Measurements from ENCODE around the gene KCNIP1.
A peak's percentile ranks its signal among the peaks of the same experiment; 100 is the strongest.

Gene KCNIP1

GRCh38 chr5:170756691-170757090 lies 252.9 kb downstream of the KCNIP1 start:
- H3K9ac ChIP-seq (ENCODE audit: low read length): no peak overlapping the region
- no peaks in the 10 kb centered on the region for H3K79me1 ChIP-seq (ENCODE audit: low read length)
- no peak overlapping the region for H2AK5ac ChIP-seq (ENCODE audit: low read length)
- H3K18ac ChIP-seq (ENCODE audit: low read length): no peak overlapping the region
- no peak overlapping the region for H3K4me3 ChIP-seq (ENCODE audit: low read length)
- H2BK15ac ChIP-seq (replicated peaks; ENCODE audit: low read depth): no peak overlapping the region
- H3K4me2 ChIP-seq (ENCODE audit: low read length): no peak overlapping the region
- no peaks in the 10 kb centered on the region for H3K79me2 ChIP-seq (ENCODE audit: control insufficient read depth, insufficient read depth, low read length)
- H3K56ac ChIP-seq (ENCODE audit: low read length): no peak overlapping the region
- H3K27me3 ChIP-seq (ENCODE audit: insufficient read depth, low read length, poor library complexity): no peaks in the 10 kb centered on the region
- H3K36me3 ChIP-seq (ENCODE audit: control insufficient read depth, insufficient read depth, low read length): peaks cover 5% of the 10 kb centered on the region
- no CpG with 5 or more reads among the region's 8 CpGs for WGBS (ENCODE audit: extremely low coverage, insufficient coverage, low lambda C conversion rate)
- peaks cover 17% of the 10 kb centered on the region for H3K4me1 ChIP-seq (ENCODE audit: control insufficient read depth, low read depth, low read length)
- DNase-seq: no peak
- H3K4ac ChIP-seq (ENCODE audit: low read depth, low read length): no peak overlapping the region
- H3K23ac ChIP-seq (ENCODE audit: low read length): no peak overlapping the region
- H2BK120ac ChIP-seq (ENCODE audit: low read depth, low read length): no peak overlapping the region
- H4K8ac ChIP-seq (ENCODE audit: low read depth, low read length): no peak overlapping the region
- no peak overlapping the region for H2BK5ac ChIP-seq (ENCODE audit: low read length)
- H4K5ac ChIP-seq (ENCODE audit: low read length): no peak overlapping the region
- no peak overlapping the region for H3K27ac ChIP-seq (ENCODE audit: low read depth, low read length)

GRCh38 chr5:170757182-170757601 lies 253.4 kb downstream of the KCNIP1 start:
- no peaks in the 10 kb centered on the region for H3K27me3 ChIP-seq (ENCODE audit: insufficient read depth, low read length, poor library complexity)
- peak; percentile 51 for DNase-seq
- no peak overlapping the region for H2AK5ac ChIP-seq (ENCODE audit: low read length)
- no peak overlapping the region for H2BK15ac ChIP-seq (replicated peaks; ENCODE audit: low read depth)
- H4K5ac ChIP-seq (ENCODE audit: low read length): no peak overlapping the region
- H3K79me1 ChIP-seq (ENCODE audit: low read length): no peaks in the 10 kb centered on the region
- H2BK120ac ChIP-seq (ENCODE audit: low read depth, low read length): no peak overlapping the region
- H3K36me3 ChIP-seq (ENCODE audit: control insufficient read depth, insufficient read depth, low read length): peaks cover 5% of the 10 kb centered on the region
- no peak overlapping the region for H3K18ac ChIP-seq (ENCODE audit: low read length)
- peaks cover 19% of the 10 kb centered on the region for H3K4me1 ChIP-seq (ENCODE audit: control insufficient read depth, low read depth, low read length)
- H3K4ac ChIP-seq (ENCODE audit: low read depth, low read length): no peak overlapping the region
- no peak overlapping the region for H3K4me2 ChIP-seq (ENCODE audit: low read length)
- H2BK5ac ChIP-seq (ENCODE audit: low read length): no peak overlapping the region
- H4K8ac ChIP-seq (ENCODE audit: low read depth, low read length): no peak overlapping the region
- WGBS (ENCODE audit: extremely low coverage, insufficient coverage, low lambda C conversion rate): no CpG with 5 or more reads among the region's 4 CpGs
- H3K79me2 ChIP-seq (ENCODE audit: control insufficient read depth, insufficient read depth, low read length): no peaks in the 10 kb centered on the region
- H3K4me3 ChIP-seq (ENCODE audit: low read length): no peak overlapping the region
- no peak overlapping the region for H3K56ac ChIP-seq (ENCODE audit: low read length)
- H3K27ac ChIP-seq (ENCODE audit: low read depth, low read length): no peak overlapping the region
- no peak overlapping the region for H3K23ac ChIP-seq (ENCODE audit: low read length)
- no peak overlapping the region for H3K9ac ChIP-seq (ENCODE audit: low read length)

DNA sequence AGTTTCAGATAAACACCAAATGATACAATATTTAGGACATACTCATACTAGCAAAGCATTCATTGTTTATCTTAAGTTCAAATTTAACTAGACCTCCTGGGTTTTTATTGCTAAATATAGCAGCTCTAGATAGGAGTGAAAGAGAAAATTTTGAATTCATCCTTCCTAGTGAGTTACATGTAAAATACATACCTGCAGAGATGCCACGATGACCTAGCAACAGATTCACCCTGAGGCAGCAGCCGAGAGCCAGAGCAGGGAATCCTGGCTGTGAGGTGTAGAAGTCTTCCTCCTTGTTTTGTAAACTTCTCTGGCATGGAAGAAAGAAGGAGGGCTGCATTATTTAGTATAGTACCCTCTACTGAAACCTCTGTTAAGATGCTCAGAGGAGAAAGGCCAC lies 253.8 kb downstream of the KCNIP1 start:
- H3K9ac ChIP-seq (ENCODE audit: low read length): no peak overlapping the region
- no peak overlapping the region for H2BK120ac ChIP-seq (ENCODE audit: low read depth, low read length)
- H3K18ac ChIP-seq (ENCODE audit: low read length): no peak overlapping the region
- H3K56ac ChIP-seq (ENCODE audit: low read length): no peak overlapping the region
- H4K8ac ChIP-seq (ENCODE audit: low read depth, low read length): peak overlapping the region; percentile 28
- H3K4me3 ChIP-seq (ENCODE audit: low read length): no peak overlapping the region
- no peaks in the 10 kb centered on the region for H3K27me3 ChIP-seq (ENCODE audit: insufficient read depth, low read length, poor library complexity)
- H3K79me2 ChIP-seq (ENCODE audit: control insufficient read depth, insufficient read depth, low read length): no peaks in the 10 kb centered on the region
- H2AK5ac ChIP-seq (ENCODE audit: low read length): no peak overlapping the region
- H3K23ac ChIP-seq (ENCODE audit: low read length): no peak overlapping the region
- no peak overlapping the region for H2BK5ac ChIP-seq (ENCODE audit: low read length)
- H3K79me1 ChIP-seq (ENCODE audit: low read length): no peaks in the 10 kb centered on the region
- H3K27ac ChIP-seq (ENCODE audit: low read depth, low read length): peak overlapping the region; percentile 16
- no peak for DNase-seq
- H2BK15ac ChIP-seq (replicated peaks; ENCODE audit: low read depth): no peak overlapping the region
- no CpG with 5 or more reads among the region's 2 CpGs for WGBS (ENCODE audit: extremely low coverage, insufficient coverage, low lambda C conversion rate)
- no peak overlapping the region for H4K5ac ChIP-seq (ENCODE audit: low read length)
- no peak overlapping the region for H3K4me2 ChIP-seq (ENCODE audit: low read length)
- H3K4ac ChIP-seq (ENCODE audit: low read depth, low read length): no peak overlapping the region
- H3K36me3 ChIP-seq (ENCODE audit: control insufficient read depth, insufficient read depth, low read length): peaks cover 5% of the 10 kb centered on the region
- H3K4me1 ChIP-seq (ENCODE audit: control insufficient read depth, low read depth, low read length): peaks cover 19% of the 10 kb centered on the region

DNA sequence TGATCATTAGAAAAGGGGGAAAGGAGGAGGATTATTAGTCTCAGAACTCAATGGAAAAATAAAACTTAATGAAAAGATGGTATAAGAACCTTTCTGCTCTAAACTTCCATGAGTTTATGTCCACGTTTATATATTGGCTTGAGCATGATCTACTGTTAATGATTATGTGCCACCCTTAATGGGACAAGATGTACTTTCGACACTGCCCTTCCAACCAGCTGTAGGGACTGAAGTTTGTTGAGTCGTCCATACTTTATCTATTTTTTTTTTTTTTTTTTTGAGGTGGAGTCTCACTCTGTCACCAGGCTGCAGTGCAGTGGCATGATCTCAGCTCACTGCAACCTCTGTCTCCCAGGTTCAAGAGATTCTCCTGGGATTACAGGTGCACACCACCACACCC lies 254.7 kb downstream of the KCNIP1 start:
- H4K5ac ChIP-seq (ENCODE audit: low read length): no peak overlapping the region
- no peak overlapping the region for H2BK120ac ChIP-seq (ENCODE audit: low read depth, low read length)
- H3K18ac ChIP-seq (ENCODE audit: low read length): no peak overlapping the region
- H3K4me2 ChIP-seq (ENCODE audit: low read length): no peak overlapping the region
- no peaks in the 10 kb centered on the region for H3K27me3 ChIP-seq (ENCODE audit: insufficient read depth, low read length, poor library complexity)
- no peak overlapping the region for H3K27ac ChIP-seq (ENCODE audit: low read depth, low read length)
- H3K4me3 ChIP-seq (ENCODE audit: low read length): no peak overlapping the region
- DNase-seq: no peak
- no peak overlapping the region for H2BK5ac ChIP-seq (ENCODE audit: low read length)
- peaks cover 5% of the 10 kb centered on the region for H3K36me3 ChIP-seq (ENCODE audit: control insufficient read depth, insufficient read depth, low read length)
- no peak overlapping the region for H3K56ac ChIP-seq (ENCODE audit: low read length)
- WGBS (ENCODE audit: extremely low coverage, insufficient coverage, low lambda C conversion rate): no CpG with 5 or more reads among the region's 3 CpGs
- H3K79me1 ChIP-seq (ENCODE audit: low read length): no peaks in the 10 kb centered on the region
- no peak overlapping the region for H2BK15ac ChIP-seq (replicated peaks; ENCODE audit: low read depth)
- no peak overlapping the region for H3K23ac ChIP-seq (ENCODE audit: low read length)
- no peaks in the 10 kb centered on the region for H3K79me2 ChIP-seq (ENCODE audit: control insufficient read depth, insufficient read depth, low read length)
- H4K8ac ChIP-seq (ENCODE audit: low read depth, low read length): no peak overlapping the region
- no peak overlapping the region for H3K4ac ChIP-seq (ENCODE audit: low read depth, low read length)
- H2AK5ac ChIP-seq (ENCODE audit: low read length): no peak overlapping the region
- no peak overlapping the region for H3K9ac ChIP-seq (ENCODE audit: low read length)
- peaks cover 19% of the 10 kb centered on the region for H3K4me1 ChIP-seq (ENCODE audit: control insufficient read depth, low read depth, low read length)

- Histone ChIP-seq H3K36me3 (ENCODE audit: control insufficient read depth, insufficient read depth, low read length) (peaks cover 5% of the 10 kb centered on the region), H3K56ac (ENCODE audit: low read length) (peak overlapping the region; percentile 56), H3K18ac (ENCODE audit: low read length) (no peak overlapping the region), H3K79me1 (ENCODE audit: low read length) (no peaks in the 10 kb centered on the region), H3K4ac (ENCODE audit: low read depth, low read length) (no peak overlapping the region), H2BK15ac (replicated peaks; ENCODE audit: low read depth) (no peak overlapping the region), H3K4me2 (ENCODE audit: low read length) (no peak overlapping the region), H4K8ac (ENCODE audit: low read depth, low read length) (no peak overlapping the region), H2AK5ac (ENCODE audit: low read length) (no peak overlapping the region), H2BK120ac (ENCODE audit: low read depth, low read length) (no peak overlapping the region), H3K23ac (ENCODE audit: low read length) (no peak overlapping the region), H3K27me3 (ENCODE audit: insufficient read depth, low read length, poor library complexity) (no peaks in the 10 kb centered on the region), H3K4me1 (ENCODE audit: control insufficient read depth, low read depth, low read length) (peaks cover 19% of the 10 kb centered on the region), H3K27ac (ENCODE audit: low read depth, low read length) (no peak overlapping the region), H4K5ac (ENCODE audit: low read length) (no peak overlapping the region), H3K79me2 (ENCODE audit: control insufficient read depth, insufficient read depth, low read length) (no peaks in the 10 kb centered on the region), H3K4me3 (ENCODE audit: low read length) (no peak overlapping the region), H3K9ac (ENCODE audit: low read length) (no peak overlapping the region), H2BK5ac (ENCODE audit: low read length) (peak overlapping the region; percentile 25)
- WGBS (ENCODE audit: extremely low coverage, insufficient coverage, low lambda C conversion rate): no CpG with 5 or more reads among the region's 9 CpGs
- no peak for DNase-seq
Observed at GRCh38 chr5:170760113-170760512, 256.3 kb downstream of the KCNIP1 start.

DNA sequence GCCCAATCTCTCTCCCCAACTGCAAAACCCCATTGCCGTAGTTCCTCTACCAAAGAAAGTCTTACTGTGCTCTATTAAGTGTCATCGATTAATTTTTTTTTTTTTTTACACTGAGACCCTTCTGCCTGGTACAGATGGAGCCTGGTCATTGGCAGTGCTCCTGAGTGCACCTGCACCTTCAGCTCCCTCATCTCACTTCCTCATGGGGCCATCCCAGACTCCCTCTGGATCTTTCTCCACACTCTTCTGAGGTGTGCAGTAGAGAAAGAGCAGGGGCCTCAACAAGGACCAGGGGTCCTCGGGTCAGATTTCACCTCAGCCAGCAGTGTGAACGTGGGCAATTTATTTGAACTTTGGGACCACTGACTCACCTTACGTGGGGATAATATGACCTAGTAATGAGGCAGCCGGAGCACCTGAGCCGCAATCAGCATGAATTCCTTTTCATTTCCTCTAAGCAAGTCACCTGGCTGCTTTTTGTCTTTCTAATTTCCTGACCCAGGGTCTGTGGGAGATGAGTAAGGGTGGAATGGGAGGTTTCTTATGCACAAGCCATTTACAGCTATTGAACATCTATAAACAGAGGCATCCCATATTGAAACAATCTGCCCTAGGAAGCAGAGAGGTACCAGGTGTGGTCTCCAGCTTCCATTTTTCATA lies 257.4 kb downstream of the KCNIP1 start:
- H3K56ac ChIP-seq (ENCODE audit: low read length): peak overlapping the region; percentile 76
- peak overlapping the region; percentile 78 for H3K18ac ChIP-seq (ENCODE audit: low read length)
- peak overlapping the region; percentile 63 for H2BK5ac ChIP-seq (ENCODE audit: low read length)
- H2BK120ac ChIP-seq (ENCODE audit: low read depth, low read length): no peak overlapping the region
- H3K9ac ChIP-seq (ENCODE audit: low read length): peak overlapping the region; percentile 10
- no peak overlapping the region for H4K5ac ChIP-seq (ENCODE audit: low read length)
- no peak overlapping the region for H4K8ac ChIP-seq (ENCODE audit: low read depth, low read length)
- H2AK5ac ChIP-seq (ENCODE audit: low read length): no peak overlapping the region
- H3K27me3 ChIP-seq (ENCODE audit: insufficient read depth, low read length, poor library complexity): no peaks in the 10 kb centered on the region
- H2BK15ac ChIP-seq (replicated peaks; ENCODE audit: low read depth): no peak overlapping the region
- no CpG with 5 or more reads among the region's 7 CpGs for WGBS (ENCODE audit: extremely low coverage, insufficient coverage, low lambda C conversion rate)
- H3K23ac ChIP-seq (ENCODE audit: low read length): peak overlapping the region; percentile 45
- H3K4ac ChIP-seq (ENCODE audit: low read depth, low read length): peak overlapping the region; percentile 71
- no peak overlapping the region for H3K4me3 ChIP-seq (ENCODE audit: low read length)
- H3K4me1 ChIP-seq (ENCODE audit: control insufficient read depth, low read depth, low read length): peaks cover 19% of the 10 kb centered on the region
- H3K4me2 ChIP-seq (ENCODE audit: low read length): no peak overlapping the region
- H3K27ac ChIP-seq (ENCODE audit: low read depth, low read length): peak overlapping the region; percentile 70
- peak; percentile 60 for DNase-seq
- H3K36me3 ChIP-seq (ENCODE audit: control insufficient read depth, insufficient read depth, low read length): peaks cover 5% of the 10 kb centered on the region
- no peaks in the 10 kb centered on the region for H3K79me2 ChIP-seq (ENCODE audit: control insufficient read depth, insufficient read depth, low read length)
- H3K79me1 ChIP-seq (ENCODE audit: low read length): no peaks in the 10 kb centered on the region
